ENCODE results near the gene C14orf180.

C14orf180 gene

DNA sequence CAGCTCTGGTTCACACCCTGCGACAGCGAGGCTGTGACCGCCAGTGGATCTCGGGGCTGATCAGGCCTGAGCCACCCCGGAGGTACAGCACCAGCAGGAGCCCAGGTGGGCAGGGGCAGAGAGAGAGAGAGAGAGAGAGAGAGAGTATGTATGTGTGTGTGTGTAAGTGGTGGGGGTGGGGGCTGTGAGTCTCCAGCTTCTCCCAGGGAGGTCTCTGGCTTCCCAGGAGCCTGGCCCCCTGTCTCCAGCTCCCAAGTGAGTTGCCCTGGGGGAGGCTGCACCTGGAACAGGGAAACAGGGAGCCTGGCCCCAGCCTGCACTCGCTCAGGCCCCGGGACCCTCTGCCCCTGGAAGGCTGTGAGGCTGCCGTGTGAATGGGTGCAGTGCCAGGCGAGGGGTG, 2.0 kb downstream of the C14orf180 start:
- no peak for DNase-seq

DNA sequence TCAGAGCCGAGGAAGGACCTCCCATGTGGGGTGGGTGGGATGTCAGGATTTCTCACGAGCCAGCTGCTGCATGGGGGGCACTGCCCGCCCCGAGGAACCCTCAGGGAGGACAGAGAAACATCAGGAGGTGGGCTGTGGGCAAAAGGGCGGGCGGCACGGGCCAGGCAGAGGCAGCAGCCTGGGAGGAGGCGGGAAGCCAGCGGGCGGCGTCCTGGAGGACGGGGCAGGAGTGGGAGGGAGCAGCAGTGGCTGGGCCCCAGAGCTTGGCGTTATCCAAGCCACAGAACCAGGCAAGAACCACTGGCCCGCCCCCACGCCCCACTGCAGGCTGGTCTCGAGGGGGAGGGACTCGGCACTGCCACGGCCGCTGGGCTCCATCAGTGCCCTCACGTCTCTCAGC, 2.4 kb downstream of the C14orf180 start:
- no peak for DNase-seq

- DNase-seq = no peak
Observed at GRCh38 chr14:104582662-104583061, 3.1 kb downstream of the C14orf180 start.

- DNase-seq = no peak
Observed at GRCh38 chr14:104583424-104584306, 4.1 kb downstream of the C14orf180 start.

DNA sequence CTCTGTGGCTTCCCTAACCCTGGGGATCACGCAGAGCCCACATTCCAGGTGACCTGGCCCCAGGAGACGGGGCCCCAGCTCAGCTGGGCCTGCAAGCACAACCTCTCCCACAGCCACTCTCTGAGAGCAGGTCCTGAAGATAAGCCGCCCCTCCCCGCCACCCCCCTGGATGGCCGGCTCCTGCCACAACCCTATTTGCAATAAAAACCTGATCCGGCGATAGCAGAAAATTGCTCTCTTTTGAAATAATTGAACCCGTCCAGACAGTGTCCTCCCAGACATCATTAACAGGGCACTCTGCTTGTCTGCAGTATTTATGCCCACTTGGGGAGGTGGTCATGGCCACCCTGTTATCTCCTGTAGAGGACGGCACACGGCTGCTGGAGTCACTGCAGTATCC, 5.0 kb downstream of the C14orf180 start:
- DNase-seq = no peak

- DNase-seq = no peak
Observed at GRCh38 chr14:104585966-104586697, 6.6 kb downstream of the C14orf180 start.

DNA sequence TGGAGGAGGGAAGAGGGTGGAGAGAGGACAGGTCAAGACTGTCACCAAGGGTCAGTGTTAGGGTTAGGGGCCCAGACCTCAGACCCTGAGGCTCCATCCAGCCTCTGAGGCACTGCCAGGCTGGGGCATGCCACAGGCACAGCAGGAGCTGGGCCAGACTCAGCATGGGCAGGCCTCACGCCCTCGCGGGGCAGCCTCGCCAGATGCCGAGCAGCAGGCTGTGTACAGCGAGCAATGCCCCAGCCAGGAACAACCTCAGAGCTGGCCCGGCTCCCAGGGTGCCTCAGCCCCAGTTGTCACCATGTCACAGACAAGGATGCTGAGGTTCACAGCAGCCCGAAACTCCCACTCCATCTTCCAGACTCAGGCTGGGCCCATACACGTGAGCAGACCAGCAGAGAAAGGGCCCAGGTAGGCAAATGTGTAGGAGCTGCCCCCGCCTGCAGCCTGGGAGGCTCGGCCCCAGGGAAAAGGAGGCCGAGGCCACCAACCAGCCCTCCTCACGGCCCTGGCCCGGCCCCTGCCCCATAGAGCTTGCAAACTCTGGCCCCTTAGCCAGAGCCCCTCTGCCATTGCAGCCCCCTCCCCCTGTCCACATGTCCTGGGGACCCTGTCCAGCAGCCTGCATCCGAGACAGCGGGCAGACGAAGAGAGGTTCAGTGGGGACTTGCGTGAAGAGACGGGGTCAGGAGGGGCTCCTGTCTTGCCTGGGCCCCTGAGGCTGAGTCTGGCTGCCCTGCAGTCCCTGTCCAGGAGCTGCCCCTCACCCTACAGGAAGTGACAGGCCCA, 7.5 kb downstream of the C14orf180 start:
- no peak for DNase-seq

GRCh38 chr14:104587641-104588040, 8.1 kb downstream of the C14orf180 start:
- no peak for DNase-seq

GRCh38 chr14:104588066-104588857, 8.7 kb downstream of the C14orf180 start:
- no peak for DNase-seq

GRCh38 chr14:104589338-104590195, 10.0 kb downstream of the C14orf180 start:
- DNase-seq = no peak

GRCh38 chr14:104590240-104590965, 10.8 kb downstream of the C14orf180 start:
- no peak for DNase-seq

DNA sequence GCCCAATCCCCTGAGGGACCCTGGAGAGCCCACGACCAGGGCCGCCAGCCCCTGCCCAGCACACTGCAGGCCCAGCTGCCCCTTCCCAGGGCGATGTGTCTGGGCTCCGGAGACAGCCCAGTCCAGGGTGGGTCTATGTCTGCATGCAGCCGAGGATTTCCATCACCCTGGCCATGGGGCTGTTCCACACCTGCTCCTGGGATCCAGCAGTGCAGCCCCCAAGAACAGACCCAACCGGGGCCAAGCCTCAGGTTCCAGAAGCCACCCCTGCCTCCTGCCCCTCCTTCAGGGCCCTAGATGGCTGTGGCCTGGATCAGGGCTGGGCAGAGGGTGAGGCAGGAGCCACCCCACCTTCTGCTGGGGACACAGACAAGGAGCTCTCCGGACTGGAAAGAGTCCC, 11.5 kb downstream of the C14orf180 start:
- no peak for DNase-seq

GRCh38 chr14:104591506-104592291, 12.1 kb downstream of the C14orf180 start:
- no peak for DNase-seq

- DNase-seq = no peak
Observed at GRCh38 chr14:104592292-104592672, 12.7 kb downstream of the C14orf180 start.

DNA sequence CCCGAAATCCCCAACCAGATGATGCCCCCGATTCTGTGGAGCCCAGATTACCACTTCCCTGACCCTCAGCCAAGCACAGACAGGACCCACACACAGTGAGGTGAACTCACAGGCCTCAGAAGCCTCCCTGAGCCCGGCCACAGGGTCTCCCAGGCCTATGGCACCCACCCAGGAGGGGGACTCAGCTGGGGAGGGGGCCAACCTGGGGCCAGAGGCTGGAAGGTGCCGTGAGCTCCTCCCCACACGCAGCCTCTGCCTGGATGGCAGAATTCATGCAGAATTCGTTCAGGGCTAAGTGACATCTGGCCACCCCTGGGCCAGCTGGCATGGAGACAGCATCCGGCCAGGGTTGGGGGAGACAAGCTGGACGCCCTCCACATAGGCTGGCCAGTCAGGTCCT, 13.2 kb downstream of the C14orf180 start:
- DNase-seq = no peak

GRCh38 chr14:104593241-104593701, 13.7 kb downstream of the C14orf180 start:
- DNase-seq = no peak

DNA sequence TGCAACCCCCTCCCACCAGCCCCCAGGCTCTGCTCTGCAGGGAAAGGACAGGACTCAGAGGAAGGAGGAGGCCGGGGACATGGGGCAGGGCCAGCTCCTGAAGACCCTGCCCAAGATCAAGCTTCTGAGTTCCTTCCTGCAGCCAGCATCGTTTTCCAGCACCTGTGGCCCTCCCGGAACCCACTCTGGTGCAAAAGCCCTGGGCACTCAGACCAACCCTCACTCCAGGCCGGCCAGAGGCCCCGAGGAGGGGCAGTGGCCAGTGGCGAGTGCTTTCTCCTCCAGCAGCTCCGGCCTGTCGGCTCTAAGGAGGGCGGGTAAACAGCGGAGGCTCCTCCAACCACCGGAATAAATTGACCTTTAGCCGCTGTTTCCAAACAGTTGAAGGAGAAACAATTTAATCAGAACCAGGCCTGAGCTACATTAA, 14.2 kb downstream of the C14orf180 start:
- DNase-seq = no peak

DNA sequence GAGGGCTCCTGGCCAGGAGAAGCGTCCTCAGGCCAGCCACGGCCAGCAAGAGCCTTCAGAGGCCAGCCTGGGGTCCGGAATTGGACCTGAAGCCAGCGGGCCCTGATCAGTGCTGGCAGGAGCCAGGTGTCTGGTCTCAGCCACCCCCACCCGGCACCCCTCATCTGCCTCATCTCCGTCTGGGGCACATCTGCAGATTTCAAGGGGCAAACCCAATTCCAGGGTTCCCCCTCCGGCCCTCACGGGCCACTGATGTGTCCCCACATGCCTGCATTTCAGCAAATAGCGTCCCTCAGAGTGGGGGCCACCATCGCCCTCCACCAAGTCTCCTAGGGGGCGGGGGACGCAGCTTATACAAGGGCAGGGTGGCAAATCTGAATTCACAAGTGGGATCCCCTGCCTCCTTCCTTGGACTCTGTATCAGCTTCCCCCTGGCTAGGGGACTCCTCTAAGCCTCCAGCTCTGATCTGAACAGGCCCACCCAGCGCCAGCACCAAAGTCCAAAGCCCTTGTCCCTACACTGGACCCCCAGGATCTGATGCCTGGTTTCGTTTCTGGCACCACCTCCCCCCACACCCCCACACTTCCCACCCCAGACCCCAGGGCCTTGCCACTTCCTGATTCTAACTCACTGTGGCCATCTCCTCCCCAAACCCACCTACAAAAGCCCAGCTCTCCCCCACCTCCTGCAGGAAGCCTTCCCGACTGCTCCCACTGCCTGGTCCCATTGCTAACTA, 14.9 kb downstream of the C14orf180 start:
- no peak for DNase-seq

- no peak for DNase-seq
Observed at GRCh38 chr14:104595116-104595675, 15.6 kb downstream of the C14orf180 start.

Measured in activated CD4-positive, alpha-beta T cell treated with anti-CD3 and anti-CD28 coated beads, Interleukin-2, amount 50 U/mL, for 1 hour (primary cell).